ENCODE results near the gene CYP1B1.

Gene CYP1B1

DNA sequence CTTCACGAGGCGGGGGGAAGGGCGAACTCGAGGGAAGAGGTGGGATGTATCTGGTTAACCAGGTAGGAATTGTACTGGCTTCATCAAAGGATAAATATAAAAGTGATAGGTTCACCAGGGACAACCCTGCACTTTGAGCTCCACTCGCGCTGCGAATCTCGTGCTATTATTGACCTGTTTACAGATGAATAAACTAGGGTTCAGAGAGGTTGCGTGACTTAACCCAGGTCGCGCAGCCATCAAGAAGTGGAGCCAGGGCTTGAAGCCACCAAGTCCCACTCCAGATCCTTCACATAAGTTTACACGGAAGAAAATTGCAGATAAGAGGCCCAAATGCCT lies 1.4 kb upstream of the CYP1B1 start:
- peak overlapping the region; percentile 60 for H3K27ac ChIP-seq

DNA sequence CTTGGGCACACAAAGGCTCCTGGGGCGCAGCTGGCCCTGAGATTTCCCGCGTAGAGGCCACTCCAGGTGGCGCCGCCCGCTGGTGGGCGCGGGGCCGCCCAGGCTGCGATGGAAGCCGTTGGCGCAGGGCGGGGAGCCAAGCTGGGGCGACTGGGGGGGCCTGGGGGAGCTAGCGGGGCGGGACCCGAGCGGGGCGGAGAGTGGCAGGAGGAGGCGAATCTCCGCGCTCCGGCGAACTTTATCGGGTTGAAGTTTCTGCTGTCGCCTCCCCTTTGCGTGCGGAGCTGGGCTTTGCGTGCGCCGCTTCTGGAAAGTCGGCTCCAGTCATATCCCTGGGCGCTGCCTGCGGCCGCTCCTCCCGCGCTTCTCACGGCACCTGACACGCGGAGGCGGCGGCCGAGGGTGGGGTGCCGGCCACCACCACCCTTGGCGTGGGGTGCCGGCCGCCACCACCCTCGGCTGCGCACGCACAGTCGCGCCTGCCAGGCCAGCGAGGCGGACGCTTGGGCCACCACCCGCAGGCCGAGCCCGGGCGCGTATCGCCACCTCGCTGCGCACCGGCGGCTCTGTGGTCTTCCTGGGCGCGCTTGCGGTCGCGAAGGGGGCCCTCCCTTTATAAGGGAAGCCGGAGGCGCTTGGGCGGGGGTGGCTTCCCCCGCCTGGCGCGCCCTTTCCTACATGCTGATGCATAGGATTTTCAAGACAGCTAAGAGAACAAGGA lies 919 bp upstream of the CYP1B1 start:
- peak overlapping the region; percentile 60 for H3K27ac ChIP-seq
- peak; percentile 52 for DNase-seq (ENCODE audit: low read depth, low spot score)

More for the DNA sequence above, 1.4 kb upstream of the CYP1B1 start:
- no peak for DNase-seq (ENCODE audit: low read depth, low spot score)

DNA sequence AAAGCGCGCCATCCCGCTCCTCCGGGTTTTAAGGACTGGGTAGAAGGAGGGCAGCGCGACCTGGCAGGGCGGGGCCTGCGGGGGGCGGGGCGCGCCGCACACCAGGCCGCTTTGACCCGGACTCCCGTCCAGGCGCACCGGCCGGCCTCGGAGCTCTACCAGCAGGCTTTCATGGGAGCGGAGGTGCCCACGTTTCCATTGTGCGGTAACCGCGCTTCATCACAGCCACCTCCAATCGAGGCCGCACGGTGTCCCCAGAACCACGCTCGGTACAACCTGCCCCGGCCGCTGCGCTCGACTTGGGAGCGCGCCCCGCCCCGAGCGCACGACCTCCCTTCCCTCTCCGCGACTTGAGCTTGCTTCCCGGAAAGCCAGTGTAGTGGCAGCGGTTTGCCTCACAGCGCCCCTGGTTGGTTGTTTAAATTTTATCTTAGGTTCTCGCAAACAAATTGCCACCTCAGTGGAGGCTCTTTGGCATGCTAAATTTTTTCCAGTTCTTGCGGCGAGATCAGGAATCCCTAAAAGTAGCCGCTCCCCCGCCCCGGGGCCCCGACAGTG lies 280 bp upstream of the CYP1B1 start:
- peak overlapping the region; percentile 60 for H3K27ac ChIP-seq
- no peak for DNase-seq (ENCODE audit: low read depth, low spot score)

DNA sequence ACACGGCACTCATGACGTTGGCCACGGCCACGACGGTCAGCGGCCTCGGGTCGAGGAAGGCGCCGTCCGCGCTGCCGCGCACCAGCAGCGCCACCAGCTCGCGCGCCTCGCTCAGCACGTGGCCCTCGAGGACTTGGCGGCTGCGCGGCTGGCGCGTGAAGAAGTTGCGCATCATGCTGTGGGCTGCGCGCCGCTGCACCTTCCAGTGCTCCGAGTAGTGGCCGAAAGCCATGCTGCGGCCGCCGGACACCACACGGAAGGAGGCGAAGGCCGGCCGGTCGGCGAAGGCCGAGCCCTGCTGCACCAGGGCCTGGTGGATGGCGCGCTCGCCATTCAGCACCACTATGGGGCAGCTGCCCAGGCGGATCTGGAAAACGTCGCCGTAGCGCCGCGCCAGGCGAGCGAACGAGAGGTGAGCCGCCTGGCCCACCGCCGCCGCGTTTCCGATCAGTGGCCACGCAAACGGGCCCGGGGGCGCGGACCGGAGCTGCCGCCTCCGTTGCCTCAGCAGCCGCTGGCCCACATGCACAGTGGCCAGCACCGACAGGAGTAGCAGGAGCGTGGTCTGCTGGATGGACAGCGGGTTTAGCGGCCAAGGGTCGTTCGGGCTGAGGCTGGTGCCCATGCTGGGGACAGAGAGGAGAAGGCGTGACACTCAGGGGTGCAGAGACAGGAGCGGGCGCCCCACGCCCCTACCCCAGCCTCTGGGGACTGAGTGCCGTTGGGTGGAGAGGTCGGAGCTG lies 1.0 kb downstream of the CYP1B1 start:
- H3K27ac ChIP-seq: no peak overlapping the region
- DNase-seq (ENCODE audit: low read depth, low spot score): no peak

DNA sequence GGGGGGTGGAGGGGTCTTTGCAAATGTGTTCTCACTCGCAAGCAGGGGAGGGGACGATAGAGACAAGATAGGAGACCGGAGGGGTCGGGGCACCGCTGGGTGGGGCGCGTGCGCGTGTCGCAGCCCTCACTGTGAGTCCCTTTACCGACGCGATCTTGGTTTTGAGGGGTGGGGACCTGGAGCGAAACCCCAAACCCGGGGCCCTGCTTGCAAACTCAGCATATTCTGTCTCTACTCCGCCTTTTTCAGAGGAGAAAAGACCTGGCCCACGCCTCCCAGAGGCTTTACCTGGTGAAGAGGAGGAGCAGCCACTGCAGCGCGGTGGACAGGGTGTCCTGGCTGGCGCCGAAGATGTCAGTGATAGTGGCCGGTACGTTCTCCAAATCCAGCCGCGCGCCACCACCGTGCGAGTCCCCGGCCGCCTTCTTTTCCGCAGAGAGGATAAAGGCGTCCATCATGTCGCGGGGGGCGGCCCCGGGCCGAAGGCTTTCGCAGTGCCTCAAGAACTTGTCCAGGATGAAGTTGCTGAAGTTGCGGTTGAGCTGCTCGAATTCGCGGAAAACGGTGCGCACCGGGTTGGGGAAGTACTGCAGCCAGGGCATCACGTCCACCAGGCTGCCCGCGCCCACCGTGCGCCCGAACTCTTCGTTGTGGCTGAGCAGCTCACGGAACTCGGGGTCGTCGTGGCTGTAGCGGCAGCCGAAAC lies 1.7 kb downstream of the CYP1B1 start:
- DNase-seq (ENCODE audit: low read depth, low spot score): no peak
- H3K27ac ChIP-seq: no peak overlapping the region

DNA sequence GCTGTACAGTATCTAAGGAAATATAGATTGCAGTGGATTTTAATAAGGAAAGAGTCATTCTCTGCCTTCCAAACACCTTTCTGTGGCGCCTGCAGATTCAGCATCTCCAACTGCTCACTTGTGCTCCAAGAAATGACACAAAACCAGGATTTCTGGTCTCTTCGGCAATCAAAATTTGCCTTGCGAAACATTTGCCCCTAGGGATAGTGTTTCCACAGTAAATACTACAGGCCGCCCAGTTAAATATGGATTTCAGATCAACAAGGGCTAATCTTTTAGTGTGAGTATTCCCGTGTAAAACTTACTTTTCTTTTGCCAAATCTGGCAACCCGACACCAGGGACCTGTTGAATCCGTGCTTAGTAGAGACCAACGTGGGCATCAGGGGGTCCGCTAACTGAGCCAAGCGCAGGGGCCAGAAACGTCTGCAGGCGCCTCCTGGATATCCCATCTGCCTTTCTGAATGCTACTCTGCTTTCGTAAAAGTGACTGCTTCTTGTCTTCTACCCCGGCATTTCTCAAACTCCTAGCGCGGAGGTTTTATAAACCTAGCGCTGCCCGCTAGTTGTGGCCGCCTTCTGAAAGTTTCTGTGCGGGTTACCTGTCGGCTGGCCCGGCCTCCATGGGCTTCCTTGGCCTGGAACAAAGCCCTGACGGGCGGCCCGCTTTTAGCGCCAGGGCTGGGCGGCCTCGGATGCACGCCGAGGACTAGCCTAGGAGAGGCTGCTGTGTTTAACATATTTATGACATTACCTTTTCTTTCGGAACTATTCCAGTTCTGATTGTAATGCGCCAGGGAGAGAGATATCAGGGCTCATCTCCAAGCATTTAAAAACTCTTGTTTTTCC lies 2.5 kb downstream of the CYP1B1 start:
- H3K27ac ChIP-seq: no peak overlapping the region
- DNase-seq (ENCODE audit: low read depth, low spot score): no peak

DNA sequence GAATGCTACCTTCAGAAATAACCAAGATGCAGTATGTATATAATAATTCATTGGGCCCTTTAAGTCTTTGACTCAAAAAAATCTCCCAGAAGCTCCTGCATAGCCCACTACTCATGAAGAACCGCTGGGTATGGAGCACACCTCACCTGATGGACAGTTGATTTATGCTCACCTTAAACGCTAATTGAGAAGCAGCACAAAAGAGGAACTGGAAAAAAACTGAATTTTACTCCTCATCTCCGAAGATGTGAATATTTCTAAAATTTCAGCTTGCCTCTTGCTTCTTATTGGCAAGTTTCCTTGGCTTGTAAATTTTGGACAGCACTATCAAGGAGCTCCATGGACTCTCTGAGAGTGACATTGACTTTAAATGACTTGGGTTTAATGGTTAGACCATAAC lies 5.5 kb downstream of the CYP1B1 start:
- H3K27ac ChIP-seq: no peak overlapping the region
- DNase-seq (ENCODE audit: low read depth, low spot score): no peak

DNA sequence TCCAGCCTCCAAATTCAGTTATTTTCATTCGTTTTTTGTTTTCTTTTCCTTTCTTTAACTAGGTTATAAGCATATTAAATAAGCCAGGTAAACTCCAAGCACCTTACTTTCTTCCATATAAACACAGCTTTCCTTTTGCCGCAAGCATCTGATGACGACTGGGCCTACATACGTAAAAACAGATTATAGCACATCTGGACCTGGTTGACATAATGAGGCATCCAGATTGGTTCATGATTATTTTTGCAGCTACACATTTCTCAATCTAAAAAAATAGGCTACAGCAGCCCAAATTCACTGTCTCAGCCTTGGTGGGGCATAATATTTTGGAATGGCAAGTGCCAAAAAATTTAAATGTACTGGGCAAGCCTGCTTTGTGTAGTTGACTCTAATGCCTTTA lies 7.7 kb downstream of the CYP1B1 start:
- H3K27ac ChIP-seq: no peak overlapping the region
- no peak for DNase-seq (ENCODE audit: low read depth, low spot score)

DNA sequence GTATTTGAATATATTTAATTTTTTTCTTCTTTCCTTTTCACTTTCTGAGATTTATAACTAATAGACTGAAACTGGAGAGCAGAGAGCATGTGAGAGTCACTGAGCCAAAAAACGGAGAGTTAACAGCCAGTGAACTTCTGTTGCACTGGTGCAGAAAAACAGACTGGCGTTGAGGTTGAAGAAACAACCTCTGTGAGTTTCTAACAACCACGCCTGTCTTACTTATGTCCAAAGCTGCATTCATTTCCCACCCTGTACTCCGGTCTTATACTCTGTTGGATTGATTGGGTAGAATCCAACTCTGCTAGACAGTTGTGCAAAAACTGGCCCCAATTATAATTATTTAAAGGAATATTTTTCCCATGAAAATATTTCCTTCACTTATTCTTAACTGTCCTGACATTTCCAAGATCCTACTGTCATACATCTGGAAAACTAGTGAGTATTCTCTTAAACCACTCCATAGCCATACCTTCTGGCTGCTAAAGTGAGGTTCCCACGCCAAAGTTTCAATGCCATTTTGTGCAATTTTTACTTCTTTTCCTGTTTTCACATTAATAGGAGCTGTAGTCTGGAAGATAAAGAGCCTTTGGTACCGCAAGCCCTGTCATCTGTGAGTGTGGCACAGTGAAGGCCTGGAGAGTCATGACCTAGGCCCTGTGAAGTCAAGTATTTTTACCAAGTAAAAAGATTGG lies 9.4 kb downstream of the CYP1B1 start:
- no peak for DNase-seq (ENCODE audit: low read depth, low spot score)
- no peak overlapping the region for H3K27ac ChIP-seq

DNA sequence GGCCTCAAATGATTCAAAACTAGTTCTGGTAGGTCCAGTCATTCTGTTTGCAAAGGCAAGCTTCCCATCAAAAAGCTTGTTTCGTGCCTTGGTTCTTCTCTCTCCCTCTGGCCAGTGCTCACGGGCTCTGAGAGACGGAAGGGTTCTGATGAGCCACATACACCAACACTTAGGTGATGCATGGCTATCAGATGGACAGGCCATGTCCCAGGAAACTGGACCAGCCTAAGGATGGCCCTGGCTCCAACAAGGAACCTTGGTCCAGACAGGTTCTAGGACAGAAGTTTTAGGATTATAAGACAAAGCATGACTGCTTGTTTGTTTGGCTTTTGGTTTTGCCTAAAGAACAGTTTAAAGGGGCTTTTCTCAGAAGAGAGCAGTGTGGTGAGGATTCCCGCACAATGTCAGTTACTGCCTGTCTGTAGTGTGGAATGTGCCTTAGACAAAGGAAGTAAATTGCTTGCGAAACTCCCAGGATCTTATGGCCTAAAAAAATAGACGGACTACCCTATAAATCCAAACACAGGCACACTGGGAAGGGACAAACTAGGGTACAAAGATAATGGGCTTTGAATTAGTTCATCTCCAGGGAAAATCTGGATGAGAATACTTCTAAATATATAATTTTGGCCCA lies 10.3 kb downstream of the CYP1B1 start:
- no peak overlapping the region for H3K27ac ChIP-seq
- DNase-seq (ENCODE audit: low read depth, low spot score): no peak

DNA sequence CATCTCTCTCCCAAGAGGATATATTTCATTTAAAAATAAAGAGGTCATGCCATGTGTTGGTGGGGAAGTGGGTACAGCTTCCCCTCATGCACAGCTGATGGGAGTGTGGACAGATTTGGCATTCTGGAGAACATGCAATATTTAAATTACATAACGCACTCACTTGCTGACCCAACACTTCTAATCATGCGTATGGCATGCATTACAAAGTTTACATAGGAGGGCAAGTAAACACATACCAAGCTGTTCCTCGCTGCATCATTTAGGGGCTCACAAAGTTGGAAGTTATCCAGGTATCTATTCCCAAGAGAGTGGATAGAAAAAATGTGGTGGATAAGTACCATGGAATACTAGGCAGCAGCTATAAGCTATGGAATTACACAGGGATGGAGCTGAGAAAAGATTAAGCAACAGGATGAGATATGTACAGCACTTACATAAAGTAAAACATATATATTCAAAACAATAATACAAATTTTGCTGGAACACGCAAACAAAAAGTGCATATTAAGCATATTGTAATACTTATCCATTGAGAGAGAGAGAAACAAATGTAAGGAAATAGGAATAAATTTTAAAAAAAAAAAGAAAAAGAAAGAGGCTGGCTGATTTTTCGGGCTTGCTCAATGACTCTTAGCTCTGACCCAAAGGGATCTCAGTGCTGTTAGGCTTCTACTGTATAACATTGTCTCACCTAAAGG lies 11.0 kb downstream of the CYP1B1 start:
- DNase-seq (ENCODE audit: low read depth, low spot score): no peak
- H3K27ac ChIP-seq: no peak overlapping the region

DNA sequence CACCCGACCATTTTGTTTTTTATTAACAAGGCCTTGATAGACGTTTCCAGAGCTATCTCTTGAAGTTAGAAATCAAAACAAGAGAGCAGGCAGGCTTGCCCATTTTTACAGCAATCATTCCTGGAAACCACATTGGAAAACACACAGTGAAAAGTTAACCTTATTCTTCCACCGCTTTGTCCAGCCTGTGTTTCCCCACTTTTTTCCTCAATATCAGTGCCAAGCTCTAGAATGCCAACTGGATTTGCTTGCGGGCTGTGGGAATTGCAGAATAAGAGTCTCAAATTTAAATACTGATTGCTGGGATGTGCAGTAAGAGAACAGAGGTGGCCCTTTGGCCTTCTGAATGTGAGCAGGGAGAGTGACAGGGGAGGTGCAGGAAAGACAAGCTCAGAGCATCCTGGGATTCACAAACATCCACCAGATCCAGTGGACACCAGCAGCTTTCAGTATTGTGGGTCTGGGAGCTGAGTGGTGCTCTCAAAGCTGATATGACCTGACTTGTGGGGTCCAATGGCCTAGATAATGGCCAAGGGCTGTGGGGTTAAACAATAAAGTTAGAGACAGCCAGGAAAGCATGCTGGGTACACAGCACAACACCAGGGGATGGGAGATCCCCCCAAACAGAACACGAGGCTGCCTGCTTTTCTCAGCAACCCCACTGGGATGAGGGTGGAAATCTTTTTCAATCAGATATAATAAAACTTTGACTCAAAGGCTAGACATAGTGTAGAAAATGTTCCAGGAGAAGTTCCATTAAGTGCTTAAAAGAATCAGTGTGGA lies 15.5 kb downstream of the CYP1B1 start:
- H3K27ac ChIP-seq: no peak overlapping the region
- DNase-seq (ENCODE audit: low read depth, low spot score): no peak

DNA sequence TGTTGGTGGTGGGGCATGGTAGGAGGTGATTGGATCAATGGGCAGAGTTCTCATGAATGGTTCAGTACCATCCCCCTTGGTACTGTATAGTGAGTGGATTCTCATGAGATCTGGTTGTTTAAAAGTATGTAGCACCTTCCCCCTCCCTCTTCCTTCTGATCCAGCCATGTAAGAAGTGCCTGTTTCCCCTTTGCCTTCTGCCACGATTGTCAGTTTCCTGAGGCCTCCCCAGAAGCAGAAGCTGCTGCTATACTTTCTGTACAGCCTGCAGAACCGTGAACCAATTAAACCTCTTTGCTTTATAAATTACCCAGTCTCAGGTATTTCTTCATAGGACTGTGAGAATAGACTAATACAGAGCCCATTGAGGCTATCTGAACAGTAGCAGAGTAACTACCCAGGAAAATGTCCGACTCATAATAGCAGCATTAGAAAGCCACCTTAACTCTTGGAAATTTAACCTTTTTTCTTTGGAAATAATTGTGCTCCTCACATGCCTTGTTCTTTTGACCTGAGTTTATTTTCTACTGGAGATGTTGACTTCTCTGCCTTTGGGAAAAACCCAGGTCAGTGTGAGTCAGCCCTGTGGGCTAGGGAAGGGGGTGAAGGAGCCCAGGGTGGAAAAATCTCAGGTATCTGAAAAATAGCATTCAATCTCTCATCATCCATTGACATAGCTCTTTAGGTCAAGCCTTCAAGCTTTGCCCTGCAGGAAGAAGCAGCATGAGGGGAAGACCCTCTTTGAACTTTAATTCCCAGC lies 18.1 kb downstream of the CYP1B1 start:
- no peak overlapping the region for H3K27ac ChIP-seq
- no peak for DNase-seq (ENCODE audit: low read depth, low spot score)

DNA sequence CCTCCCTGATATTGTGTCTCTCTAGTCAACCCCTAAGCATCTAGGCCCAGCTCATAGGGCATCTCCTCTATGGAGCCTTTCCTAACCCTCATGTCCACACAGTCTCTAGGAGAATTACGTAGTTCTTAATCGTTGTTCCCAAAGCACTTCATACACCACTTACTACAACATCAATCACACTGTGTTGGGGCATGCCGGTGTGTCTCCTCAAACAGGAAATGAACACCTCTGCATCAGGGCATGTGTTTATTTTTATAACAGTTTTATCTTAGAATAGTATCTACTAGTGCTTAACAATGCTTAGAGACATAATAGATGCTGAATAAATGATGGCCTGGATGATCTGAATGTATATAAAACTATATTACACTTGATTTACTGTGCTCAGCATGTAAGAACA lies 19.7 kb downstream of the CYP1B1 start:
- peak; percentile 24 for DNase-seq (ENCODE audit: low read depth, low spot score)
- no peak overlapping the region for H3K27ac ChIP-seq

DNA sequence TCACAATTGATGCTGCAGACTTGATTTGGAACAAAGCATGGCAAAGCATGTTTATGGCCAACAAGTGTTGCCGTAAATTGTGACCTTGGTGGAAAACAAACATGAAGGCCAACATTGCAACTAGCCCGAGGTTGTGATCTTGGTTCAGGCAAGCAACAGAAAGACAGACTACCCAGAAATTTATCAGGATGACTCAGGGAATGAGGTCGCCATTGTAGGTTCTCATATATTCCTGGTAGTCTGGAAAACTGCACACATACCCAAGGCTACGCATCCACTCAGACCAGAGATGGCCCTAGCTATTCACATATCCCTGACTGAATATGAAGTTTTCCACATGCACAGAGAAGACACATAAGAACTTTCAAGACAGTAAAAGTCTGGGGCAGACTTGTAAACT lies 30.1 kb downstream of the CYP1B1 start:
- H3K27ac ChIP-seq: no peak overlapping the region
- DNase-seq (ENCODE audit: low read depth, low spot score): no peak

DNA sequence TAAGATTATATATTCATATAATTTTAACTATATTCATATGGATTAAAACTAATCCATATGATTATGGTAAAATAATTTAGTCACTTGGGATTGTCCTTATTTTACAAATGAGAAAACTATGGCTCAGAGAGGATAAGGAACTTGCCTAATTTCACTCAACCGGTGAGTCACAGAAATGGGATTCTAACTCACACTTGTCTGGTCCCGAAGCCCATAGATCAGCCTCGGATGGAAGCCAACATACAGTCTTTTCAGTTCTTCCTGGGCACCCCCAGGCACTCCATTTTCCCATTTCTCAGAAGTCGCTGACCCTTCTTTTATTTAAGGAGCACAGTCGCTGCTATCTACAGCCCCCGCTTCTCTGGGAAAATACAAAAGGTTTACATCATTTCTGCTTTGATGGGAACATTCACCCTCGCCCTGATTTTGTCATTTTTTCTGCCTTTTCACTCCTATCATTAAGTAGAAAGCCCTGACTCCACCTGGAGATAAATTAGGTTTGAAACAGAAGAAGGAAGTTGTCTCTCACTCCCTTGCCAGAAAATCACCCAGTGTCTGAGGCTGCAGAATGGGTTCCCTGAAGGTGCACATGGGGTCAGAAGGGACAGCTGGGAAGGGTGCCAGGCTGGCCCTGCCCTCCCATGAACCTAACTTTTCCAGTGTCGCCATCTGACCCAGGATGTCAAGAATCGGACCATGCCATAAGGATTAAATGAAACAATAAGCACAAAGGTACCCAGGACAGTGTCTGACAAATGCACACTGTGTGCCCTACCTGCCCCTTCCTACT lies 36.6 kb downstream of the CYP1B1 start:
- no peak overlapping the region for H3K27ac ChIP-seq
- no peak for DNase-seq (ENCODE audit: low read depth, low spot score)

Data from epithelial cell of prostate (primary cell).